H1 (cell line): ENCODE measurements around the gene SDF2L1. TPM values are rescaled to one million over a fixed set of nuclear protein-coding genes. Genes with fewer than 3 reads are reported as not detected.

Source experiments
- CTCF ChIA-PET: fragments of 300-600 bp; sonication (Branson Sonifier 250); formaldehyde crosslinking; loops from one replicate; lab custom pipeline; 2021; ENCODE audit not compliant: partially characterized antibody; lab: Charles Lee
- POLR2A ChIA-PET: fragments of 300-600 bp; sonication (Branson Sonifier 250); formaldehyde crosslinking; loops from one replicate; lab custom pipeline; 2021; ENCODE audit warnings: inconsistent platforms; ENCODE audit not compliant: partially characterized antibody; lab: Charles Lee
- DNase-seq, 2 experiments: peaks; one replicate each; pipeline versions ENCODE4 v3.0.0 to v3.0.0-alpha.2; 2010 to 2022; ENCODE audit warnings: low spot score in 2 of 2, low read depth in 1 of 2, mixed read lengths in 1 of 2
- FAIRE-seq: peaks from 2 replicates; lab custom pipeline; 2011; peaks lifted over from hg19 to GRCh38; lab: Jason Lieb, UNC
- H2AFZ ChIP-seq: 2 replicates; pipeline ENCODE4 v1.8.1; 2012; ENCODE audit warnings: low read length, inconsistent platforms
- H2AK5ac ChIP-seq: 2 replicates; pipeline ENCODE4 v1.6.1; 2013; ENCODE audit warnings: low read depth, low read length
- H2BK120ac ChIP-seq: replicated peaks from 2 replicates; pipeline ENCODE3; 2013; ENCODE audit warnings: low read depth, low read length, inconsistent platforms
- H2BK12ac ChIP-seq: 2 replicates; pipeline ENCODE4 v1.6.1; 2013; ENCODE audit warnings: low read depth, low read length
- H2BK15ac ChIP-seq: 2 replicates; pipeline ENCODE4 v1.6.1; 2013; ENCODE audit warnings: low read length
- H2BK20ac ChIP-seq: 2 replicates; pipeline ENCODE4 v1.6.1; 2013; ENCODE audit warnings: low read length
- H2BK5ac ChIP-seq: 2 replicates; pipeline ENCODE4 v1.6.1; 2013; ENCODE audit warnings: low read depth, low read length
- H3K14ac ChIP-seq: 2 replicates; pipeline ENCODE4 v1.6.1; 2013; ENCODE audit warnings: inconsistent platforms; ENCODE audit not compliant: insufficient read length
- H3K18ac ChIP-seq: 2 replicates; pipeline ENCODE4 v1.6.1; 2013; ENCODE audit warnings: low read length; ENCODE audit errors: extremely low read depth
- H3K23ac ChIP-seq: 2 replicates; pipeline ENCODE4 v1.6.1; 2013; ENCODE audit warnings: inconsistent platforms; ENCODE audit not compliant: insufficient read length
- H3K23me2 ChIP-seq: 2 replicates; pipeline ENCODE4 v1.6.1; 2013; ENCODE audit warnings: low read depth, low read length
- H3K27ac ChIP-seq: 2 replicates; pipeline ENCODE4 v1.6.1; 2011; ENCODE audit warnings: low read depth, low read length, inconsistent platforms
- H3K27me3 ChIP-seq, 4 experiments: replicated peaks in 1 of 4; 1 replicate in 1 of 4; 2 replicates in 3 of 4; pipeline versions ENCODE4 v1.6.1 to v1.8.1; 2011 to 2013; ENCODE audit warnings: low read length in 3 of 4, mild to moderate bottlenecking in 3 of 4, inconsistent platforms in 2 of 4, mixed read lengths in 2 of 4, moderate library complexity in 1 of 4; ENCODE audit not compliant: control insufficient read depth in 3 of 4, insufficient read depth in 3 of 4; ENCODE audit errors: extremely low read depth in 1 of 4
- H3K36me3 ChIP-seq, 4 experiments: 2 replicates each; pipeline versions ENCODE4 v1.6.1 to v1.8.1; 2011 to 2013; ENCODE audit warnings: mild to moderate bottlenecking in 4 of 4, low read length in 3 of 4, moderate library complexity in 2 of 4, control low read depth in 1 of 4, inconsistent platforms in 1 of 4; ENCODE audit not compliant: insufficient read depth in 4 of 4, control insufficient read depth in 2 of 4
- H3K4ac ChIP-seq: replicated peaks from 2 replicates; pipeline ENCODE3; 2013; ENCODE audit warnings: low read length, low read depth, mixed read lengths, inconsistent platforms; ENCODE audit not compliant: insufficient read length
- H3K4me1 ChIP-seq, 4 experiments: replicated peaks in 1 of 4; 1 replicate in 1 of 4; 2 replicates in 3 of 4; pipeline versions ENCODE4 v1.6.1 to v1.8.1; 2011 to 2013; ENCODE audit warnings: low read length in 3 of 4, inconsistent platforms in 2 of 4, mixed read lengths in 1 of 4; ENCODE audit not compliant: insufficient read depth in 4 of 4, control insufficient read depth in 3 of 4
- H3K4me2 ChIP-seq, 2 experiments: 2 replicates each; pipeline versions ENCODE4 v1.6.1 to v1.8.1; 2011 to 2013; ENCODE audit warnings: low read depth in 2 of 2, low read length in 2 of 2, control low read depth in 1 of 2, inconsistent platforms in 1 of 2, mild to moderate bottlenecking in 1 of 2; ENCODE audit not compliant: insufficient read depth in 1 of 2
- H3K4me3 ChIP-seq, 4 experiments: fragments of 200-600, 300-600 bp in 1 of 4; sonication (generic), shearing (Covaris generic), sonication (Bioruptor Twin) in 1 of 4; 2 replicates each; pipeline versions ENCODE4 v1.5.1 to v1.8.1; 2011 to 2016; ENCODE audit warnings: low read length in 4 of 4, low read depth in 3 of 4, control low read depth in 2 of 4, inconsistent platforms in 2 of 4, mild to moderate bottlenecking in 2 of 4, mixed read lengths in 1 of 4, moderate library complexity in 1 of 4; ENCODE audit not compliant: insufficient read depth in 2 of 4; ENCODE audit errors: extremely low read depth in 1 of 4
- H3K56ac ChIP-seq: replicated peaks from 2 replicates; pipeline ENCODE3; 2013; ENCODE audit warnings: low read depth, mild to moderate bottlenecking, mixed read lengths, low read length, inconsistent platforms; ENCODE audit not compliant: insufficient read length
- H3K79me1 ChIP-seq: 2 replicates; pipeline ENCODE4 v1.6.1; 2013; ENCODE audit warnings: low read depth, low read length, control low read depth
- H3K79me2 ChIP-seq, 2 experiments: 2 replicates each; pipeline versions ENCODE4 v1.6.1 to v1.8.1; 2012 to 2013; ENCODE audit warnings: low read length in 2 of 2, mild to moderate bottlenecking in 2 of 2, inconsistent platforms in 1 of 2; ENCODE audit not compliant: insufficient read depth in 2 of 2, control insufficient read depth in 1 of 2
- H3K9ac ChIP-seq, 4 experiments: replicated peaks in 1 of 4; 1 replicate in 1 of 4; 2 replicates in 3 of 4; pipeline versions ENCODE4 v1.6.1 to v1.8.1; 2011 to 2013; ENCODE audit warnings: low read depth in 3 of 4, low read length in 3 of 4, control low read depth in 2 of 4, mild to moderate bottlenecking in 2 of 4, moderate library complexity in 2 of 4, inconsistent platforms in 1 of 4; ENCODE audit errors: extremely low read depth in 1 of 4
- H3K9me3 ChIP-seq, 2 experiments: 2 replicates each; pipeline versions ENCODE4 v1.6.1 to v1.8.1; 2012 to 2013; ENCODE audit warnings: mild to moderate bottlenecking in 2 of 2, moderate library complexity in 2 of 2, control low read depth in 1 of 2, inconsistent platforms in 1 of 2, low read depth in 1 of 2, low read length in 1 of 2, mixed read lengths in 1 of 2; ENCODE audit not compliant: insufficient read depth in 2 of 2
- H4K20me1 ChIP-seq, 2 experiments: replicated peaks in 1 of 2; 2 replicates each; pipeline versions ENCODE3 to v1.8.1; 2011 to 2013; ENCODE audit warnings: inconsistent platforms in 2 of 2, low read length in 2 of 2, mild to moderate bottlenecking in 1 of 2; ENCODE audit not compliant: insufficient read depth in 2 of 2, control insufficient read depth in 1 of 2
- H4K5ac ChIP-seq: 2 replicates; pipeline ENCODE4 v1.6.1; 2013; ENCODE audit warnings: low read length, low read depth, mixed read lengths, inconsistent platforms; ENCODE audit not compliant: insufficient read length
- H4K8ac ChIP-seq: 2 replicates; pipeline ENCODE4 v1.8.0; 2013; ENCODE audit warnings: mild to moderate bottlenecking, moderate library complexity, low read length, inconsistent platforms; ENCODE audit not compliant: insufficient read depth; ENCODE audit errors: extremely low read depth
- H4K91ac ChIP-seq: replicated peaks from 2 replicates; pipeline ENCODE3; 2013; ENCODE audit warnings: low read length, mixed read lengths, inconsistent platforms; ENCODE audit not compliant: insufficient read length
- ATF3 ChIP-seq: IDR thresholded peaks from 2 replicates; pipeline ENCODE4 v1.6.1; 2011; ENCODE audit warnings: low read depth, mild to moderate bottlenecking, low read length; ENCODE audit not compliant: insufficient read depth
- CBX5 ChIP-seq: fragments of 300-800, 300-1000 bp; sonication (generic); IDR thresholded peaks from 2 replicates; pipeline ENCODE4 v1.7.1; 2016; ENCODE audit warnings: antibody characterized with exemption, low read length, low read depth
- CTCF ChIP-seq, 3 experiments: IDR thresholded peaks; 1 replicate in 2 of 3; 2 replicates in 1 of 3; pipeline versions ENCODE4 v1.5.1 to v1.6.1; 2011; ENCODE audit warnings: low read length in 3 of 3, mild to moderate bottlenecking in 3 of 3, inconsistent platforms in 2 of 3, low read depth in 1 of 3, moderate library complexity in 1 of 3; ENCODE audit not compliant: insufficient read depth in 1 of 3; ENCODE audit errors: control extremely low read depth in 1 of 3
- EGR1 ChIP-seq: IDR thresholded peaks from 2 replicates; pipeline ENCODE4 v1.6.1; 2011; ENCODE audit warnings: low read depth, low read length, borderline replicate concordance
- KDM1A ChIP-seq: fragments of 200-600, 300-600 bp; sonication (generic); IDR thresholded peaks from 2 replicates; pipeline ENCODE4 v1.7.1; 2016; ENCODE audit warnings: mild to moderate bottlenecking, low read length, borderline replicate concordance
- RBBP5 ChIP-seq: IDR thresholded peaks from 2 replicates; pipeline ENCODE4 v1.7.1; 2012; ENCODE audit warnings: low read depth, mild to moderate bottlenecking, inconsistent platforms, low read length, moderate library complexity, borderline replicate concordance
- RNF2 ChIP-seq: fragments of 200-900, 300-1000 bp; sonication (generic); IDR thresholded peaks from 2 replicates; pipeline ENCODE4 v1.7.1; 2016; ENCODE audit warnings: borderline replicate concordance, low read depth, mild to moderate bottlenecking, antibody characterized with exemption, low read length; ENCODE audit not compliant: poor library complexity, severe bottlenecking; ENCODE audit errors: missing control alignments
- SIRT6 ChIP-seq: IDR thresholded peaks from one replicate; pipeline ENCODE4 v1.7.1; 2012; ENCODE audit warnings: low read length, inconsistent platforms
- WGBS, 2 experiments: shearing (Covaris generic) in 1 of 2; methylation state at CpG; one replicate each; pipeline versions ENCODE4 v1.1.6 to v1.1.7; 2013 to 2015; ENCODE audit warnings: low lambda C conversion rate in 2 of 2, mixed read lengths in 2 of 2, inconsistent platforms in 1 of 2, low coverage in 1 of 2, missing lambda C conversion rate in 1 of 2; ENCODE audit not compliant: insufficient replicate concordance in 2 of 2, insufficient coverage in 1 of 2, insufficient read length in 1 of 2; ENCODE audit errors: extremely low coverage in 1 of 2, missing lambda C conversion rate in 1 of 2; 5-methylcytosine and 5-hydroxymethylcytosine counted together
- polyA plus RNA-seq, 7 experiments: library from polyadenylated mRNA; depleted of rRNA in 3 of 7; stranded (reverse) in 5 of 7; unstranded in 2 of 7; fragments of >200 nt in 5 of 7; fragments of 200-250 nt in 2 of 7; gene quantifications; 1 replicate in 5 of 7; 2 replicates in 1 of 7; 4 replicates in 1 of 7; pipeline versions ENCODE4 v1.2.1 to v1.2.3, GENCODE V29; 2011 to 2013; ENCODE audit warnings: missing spikeins in 2 of 7, mixed read lengths in 2 of 7
- total RNA-seq: library from RNA; stranded (reverse); fragmentation: NEBNext Ultra II Directional; extraction: Animal tissue kit (Norgen Biotek cat#: 25700); gene quantifications from 2 replicates; pipeline ENCODE4 v1.2.1, GENCODE V29; 2021

SDF2L1 gene
- total and polyA plus RNA-seq, 2 of the 8 experiments (the other 6 are each of a cell fraction or from before 2014, with no cell fraction given), result 51.1 to 59.6 TPM

- H3K56ac ChIP-seq, result no peak within 1 kb of the TSS
- ChIA-PET POLR2A (interaction anchor here (10.2 kb wide), 1 partner anchor 11 kb away, joined by 74 read pairs; the partner anchor contains the start of gene SDF2L1), CTCF (interaction anchor here (0.6 to 24.1 kb wide), 4 partner anchors 5 to 529 kb away, joined by 3 to 499 read pairs (median 254); partner anchors contain the start of genes CCDC116, SDF2L1 and YDJC)
- no peak within 1 kb of the TSS for H2BK12ac ChIP-seq
- no peak within 1 kb of the TSS; the same call in 1 of the 2 replicates for H4K8ac ChIP-seq
- no peak within 1 kb of the TSS for H3K4ac ChIP-seq
- no peak within 1 kb of the TSS for H3K27ac ChIP-seq
- peaks cover 0 to 7% (median 3%) of the 10 kb centered on the region in 4 experiments; a peak in 2 of 8 replicates for H3K36me3 ChIP-seq
- no peak within 1 kb of the TSS for H2AK5ac ChIP-seq
- no peak within 1 kb of the TSS for H2BK20ac ChIP-seq
- H3K27me3 ChIP-seq, result no peaks in the 10 kb centered on the region; a peak in 2 of 7 replicates
- H3K4me3 ChIP-seq, result no peak within 1 kb of the TSS
- H4K20me1 ChIP-seq, result peaks cover 4 to 8% of the 10 kb centered on the region in 2 experiments
- H2BK5ac ChIP-seq, result no peak within 1 kb of the TSS
- H3K23ac ChIP-seq, result no peak within 1 kb of the TSS
- no peak within 1 kb of the TSS for H3K18ac ChIP-seq
- H3K14ac ChIP-seq, result no peak within 1 kb of the TSS
- no peak within 1 kb of the TSS for H3K4me2 ChIP-seq
- H3K9me3 ChIP-seq, result no peaks in the 10 kb centered on the region; a peak in 1 of 4 replicates
- peak in 1 of 2 experiments; percentile 73 for DNase-seq
- FAIRE-seq, result no peak
- no peak within 1 kb of the TSS for H4K91ac ChIP-seq
- peaks cover 0 to 3% (median 2%) of the 10 kb centered on the region in 4 experiments; a peak in 2 of 7 replicates for H3K4me1 ChIP-seq
- no peak within 1 kb of the TSS for H2AFZ ChIP-seq
- H3K9ac ChIP-seq, result no peak within 1 kb of the TSS
- H3K79me1 ChIP-seq, result no peaks in the 10 kb centered on the region
- no peak within 1 kb of the TSS for H2BK120ac ChIP-seq
- no peak within 1 kb of the TSS for H2BK15ac ChIP-seq
- no peak within 1 kb of the TSS for H4K5ac ChIP-seq
- 92% methylated on average over 23 of the region's 27 CpGs; no CpG with 5 or more reads in 1 of the 2 experiments for WGBS, 2 experiments
- peaks cover 0 to 7% of the 10 kb centered on the region in 2 experiments; a peak in 1 of 4 replicates for H3K79me2 ChIP-seq
- H3K23me2 ChIP-seq, result no peaks in the 10 kb centered on the region; the same call in 1 of the 2 replicates
- TF ChIP-seq RNF2 (no peak), CTCF (IDR thresholded peaks at IDR 0.05; ENCODE audit: control extremely low read depth in 1 of 3, insufficient read depth in 1 of 3, low read depth in 1 of 3, low read length in 3 of 3) (no peak), SIRT6 (no peak), ATF3 (no peak), RBBP5 (no peak), KDM1A (no peak), EGR1 (no peak), CBX5 (no peak)
These were observed 9.7 kb upstream of the SDF2L1 start, which contains the start of gene CCDC116 for GRCh38 chr22:21632237-21632895. TSS of gene CCDC116 (plus strand) at chr22:21632760. CDS start at chr22:21633182, 422 bp downstream.
